Measurements from ENCODE around the gene CNRIP1. TPM values are rescaled to one million over a fixed set of nuclear protein-coding genes. Genes with fewer than 3 reads are reported as not detected.
"Not testable (repeated sequence)": the region's sequence is repeated elsewhere in the genome, so short reads cannot be mapped to it uniquely, and the experiment has no call there.

CNRIP1 gene
- total RNA-seq, 1 donor from 2014 or later, result 21.8 TPM

GRCh38 chr2:68351997-68352396, 32.2 kb upstream of the CNRIP1 start:
- no peak overlapping the region for H3K4me3 Mint-ChIP-seq (ENCODE audit: unreplicated experiment)
- no peak for DNase-seq (ENCODE audit: low spot score)
- H3K4me1 Mint-ChIP-seq (ENCODE audit: unreplicated experiment), result no peaks in the 10 kb centered on the region
- no peak for TF ChIP-seq CTCF (IDR thresholded peaks at IDR 0.05; ENCODE audit: unreplicated experiment)
- H3K27ac Mint-ChIP-seq (ENCODE audit: unreplicated experiment), result no peak overlapping the region
- H3K27me3 Mint-ChIP-seq (ENCODE audit: unreplicated experiment), result peaks cover 3% of the 10 kb centered on the region
- H3K9me3 Mint-ChIP-seq (ENCODE audit: unreplicated experiment), result no peaks in the 10 kb centered on the region
- no peaks in the 10 kb centered on the region for H3K36me3 Mint-ChIP-seq (ENCODE audit: low read depth, unreplicated experiment)

GRCh38 chr2:68349091-68349490, 29.3 kb upstream of the CNRIP1 start:
- not testable (repeated sequence) for DNase-seq (ENCODE audit: low spot score); H3K36me3 Mint-ChIP-seq (ENCODE audit: low read depth, unreplicated experiment); H3K27ac Mint-ChIP-seq (ENCODE audit: unreplicated experiment); H3K9me3 Mint-ChIP-seq (ENCODE audit: unreplicated experiment); H3K4me1 Mint-ChIP-seq (ENCODE audit: unreplicated experiment); H3K27me3 Mint-ChIP-seq (ENCODE audit: unreplicated experiment); H3K4me3 Mint-ChIP-seq (ENCODE audit: unreplicated experiment)

- H3K9me3 Mint-ChIP-seq (ENCODE audit: unreplicated experiment), result no peaks in the 10 kb centered on the region
- H3K4me3 Mint-ChIP-seq (ENCODE audit: unreplicated experiment), result no peak overlapping the region
- no peak overlapping the region for H3K27ac Mint-ChIP-seq (ENCODE audit: unreplicated experiment)
- no peaks in the 10 kb centered on the region for H3K27me3 Mint-ChIP-seq (ENCODE audit: unreplicated experiment)
- no peak for TF ChIP-seq CTCF (IDR thresholded peaks at IDR 0.05; ENCODE audit: unreplicated experiment)
- DNase-seq (ENCODE audit: low spot score), result no peak
- H3K36me3 Mint-ChIP-seq (ENCODE audit: low read depth, unreplicated experiment), result no peaks in the 10 kb centered on the region
- no peaks in the 10 kb centered on the region for H3K4me1 Mint-ChIP-seq (ENCODE audit: unreplicated experiment)
Observed at GRCh38 chr2:68345129-68345875, 25.6 kb upstream of the CNRIP1 start.

GRCh38 chr2:68344031-68344430, 24.3 kb upstream of the CNRIP1 start:
- Mint-ChIP-seq H3K27ac (ENCODE audit: unreplicated experiment) (no peak overlapping the region), H3K27me3 (ENCODE audit: unreplicated experiment) (no peaks in the 10 kb centered on the region)
- no peak for TF ChIP-seq CTCF (IDR thresholded peaks at IDR 0.05; ENCODE audit: unreplicated experiment)

GRCh38 chr2:68342470-68342869, 22.7 kb upstream of the CNRIP1 start:
- no peak for DNase-seq (ENCODE audit: low spot score)
- Mint-ChIP-seq H3K4me1 (ENCODE audit: unreplicated experiment) (no peaks in the 10 kb centered on the region), H3K27ac (ENCODE audit: unreplicated experiment) (no peak overlapping the region)

More at GRCh38 chr2:68344031-68344430, 24.3 kb upstream of the CNRIP1 start:
- no peak for DNase-seq (ENCODE audit: low spot score)
- H3K4me1 Mint-ChIP-seq (ENCODE audit: unreplicated experiment), result no peaks in the 10 kb centered on the region
- H3K4me3 Mint-ChIP-seq (ENCODE audit: unreplicated experiment), result no peak overlapping the region
- no peaks in the 10 kb centered on the region for H3K36me3 Mint-ChIP-seq (ENCODE audit: low read depth, unreplicated experiment)
- no peaks in the 10 kb centered on the region for H3K9me3 Mint-ChIP-seq (ENCODE audit: unreplicated experiment)

More at GRCh38 chr2:68342470-68342869, 22.7 kb upstream of the CNRIP1 start:
- Mint-ChIP-seq H3K9me3 (ENCODE audit: unreplicated experiment) (no peaks in the 10 kb centered on the region), H3K27me3 (ENCODE audit: unreplicated experiment) (no peaks in the 10 kb centered on the region), H3K36me3 (ENCODE audit: low read depth, unreplicated experiment) (no peaks in the 10 kb centered on the region), H3K4me3 (ENCODE audit: unreplicated experiment) (no peak overlapping the region)
- no peak for TF ChIP-seq CTCF (IDR thresholded peaks at IDR 0.05; ENCODE audit: unreplicated experiment)

All from endothelial cell (in vitro differentiated cells).